HG03097 (cell line): ENCODE data around the gene HPS4.

Source experiments
- ATAC-seq: cut with Tn5 transposase; IDR thresholded peaks from one replicate; pipeline ENCODE4 v1.9.1; 2021; ENCODE audit not compliant: unreplicated experiment, low FRiP score

The HPS4 gene

DNA sequence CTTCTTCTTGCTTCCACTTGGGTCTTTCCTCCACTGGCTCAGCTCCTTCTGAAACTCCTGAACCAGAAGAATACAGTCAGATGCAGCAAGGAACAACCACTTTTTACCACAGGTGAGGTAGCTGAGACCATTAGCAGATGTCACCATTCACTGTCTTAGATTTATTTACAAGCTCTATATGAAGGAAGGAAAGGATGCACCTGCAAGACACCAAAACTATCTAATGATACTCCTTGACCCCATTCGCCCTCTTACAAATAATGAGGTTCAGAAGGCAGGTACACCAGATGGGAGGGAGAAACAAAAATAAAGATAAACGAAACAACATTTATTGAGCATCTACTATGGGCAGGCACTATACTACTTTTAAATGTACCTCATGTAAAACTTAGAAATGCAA lies 18.4 kb upstream of the HPS4 start:
- ATAC-seq: no peak

DNA sequence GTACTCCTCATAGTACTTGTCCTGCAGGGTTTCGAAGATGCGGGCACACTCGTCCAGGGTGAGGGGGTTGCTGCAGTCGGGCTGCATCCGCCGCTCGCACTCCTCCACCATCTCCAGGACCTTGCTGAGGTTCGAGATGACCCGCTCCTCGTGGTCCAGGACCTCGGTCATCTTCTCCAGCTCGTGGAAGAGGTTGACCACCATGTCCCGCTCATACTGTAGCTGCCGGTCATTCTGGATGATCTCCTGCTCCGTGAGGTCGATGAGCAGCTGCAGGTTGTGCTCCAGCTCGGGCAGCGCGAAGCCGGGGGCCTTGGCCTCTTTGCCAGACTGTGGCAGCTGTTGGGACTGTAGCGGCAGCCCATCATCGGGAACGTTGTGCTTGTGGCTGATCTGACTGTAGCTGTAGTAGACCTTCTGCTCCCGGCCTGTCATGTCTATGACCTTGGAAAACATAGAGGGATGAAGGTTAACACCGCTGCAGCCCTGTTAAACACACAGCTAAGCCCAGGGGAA lies 15.7 kb upstream of the HPS4 start:
- no peak for ATAC-seq

DNA sequence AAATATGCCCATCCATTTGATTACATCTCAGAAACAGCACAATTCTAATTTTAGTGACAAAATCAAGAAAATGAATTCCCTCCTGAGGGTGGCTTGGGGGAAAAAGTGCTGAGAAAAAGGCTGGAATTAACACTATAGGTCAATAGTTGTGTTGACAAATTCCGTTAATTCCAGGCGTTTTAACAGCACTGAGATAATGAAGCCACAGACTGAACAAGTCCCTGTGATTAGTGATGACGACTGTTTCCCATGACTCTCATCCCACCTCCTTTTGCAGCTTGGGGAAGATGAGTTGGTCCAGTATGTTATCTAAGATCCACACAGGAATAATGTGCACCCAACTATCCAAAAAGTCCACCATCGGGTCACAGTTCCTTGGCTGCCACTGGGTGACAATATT lies 12.9 kb upstream of the HPS4 start:
- ATAC-seq: no peak

DNA sequence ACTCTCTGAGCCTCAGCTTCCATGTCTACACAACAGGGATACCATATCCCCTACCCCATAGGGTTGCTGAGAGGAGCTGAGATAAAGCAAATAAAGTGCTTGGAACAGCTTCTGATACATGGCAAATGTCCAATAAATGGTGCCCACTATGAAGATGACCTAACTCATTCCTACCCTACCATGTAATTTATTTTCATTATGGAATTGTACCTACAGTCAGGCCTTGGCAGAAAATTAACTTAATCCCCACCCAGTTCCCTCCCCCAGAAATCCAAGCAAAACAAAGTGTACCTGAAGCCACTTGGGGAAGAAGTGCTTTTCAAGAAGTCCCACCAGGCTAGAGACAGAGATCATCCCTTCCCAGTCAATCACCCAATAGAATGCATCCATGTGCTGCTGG lies 10.9 kb upstream of the HPS4 start:
- ATAC-seq: no peak

DNA sequence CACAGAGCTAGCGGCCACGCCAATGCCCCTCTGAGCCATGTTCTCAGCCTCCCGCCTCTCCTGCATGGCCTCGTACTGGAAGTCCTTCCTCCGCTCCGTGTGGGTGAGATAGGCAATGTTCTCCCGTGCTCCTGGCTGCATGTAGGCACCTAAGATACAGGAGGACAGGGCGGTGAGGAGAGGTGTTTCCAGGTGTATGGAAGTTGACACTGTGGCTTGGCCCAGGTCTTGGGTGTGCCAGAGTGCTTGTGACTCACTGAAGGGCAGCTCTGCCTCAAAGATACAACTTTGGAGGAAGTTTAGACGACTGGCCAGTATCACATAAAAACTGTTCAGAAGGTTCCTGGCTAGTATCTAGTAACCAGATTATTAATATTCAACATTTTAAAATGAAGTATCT lies 8.6 kb upstream of the HPS4 start:
- ATAC-seq: no peak

DNA sequence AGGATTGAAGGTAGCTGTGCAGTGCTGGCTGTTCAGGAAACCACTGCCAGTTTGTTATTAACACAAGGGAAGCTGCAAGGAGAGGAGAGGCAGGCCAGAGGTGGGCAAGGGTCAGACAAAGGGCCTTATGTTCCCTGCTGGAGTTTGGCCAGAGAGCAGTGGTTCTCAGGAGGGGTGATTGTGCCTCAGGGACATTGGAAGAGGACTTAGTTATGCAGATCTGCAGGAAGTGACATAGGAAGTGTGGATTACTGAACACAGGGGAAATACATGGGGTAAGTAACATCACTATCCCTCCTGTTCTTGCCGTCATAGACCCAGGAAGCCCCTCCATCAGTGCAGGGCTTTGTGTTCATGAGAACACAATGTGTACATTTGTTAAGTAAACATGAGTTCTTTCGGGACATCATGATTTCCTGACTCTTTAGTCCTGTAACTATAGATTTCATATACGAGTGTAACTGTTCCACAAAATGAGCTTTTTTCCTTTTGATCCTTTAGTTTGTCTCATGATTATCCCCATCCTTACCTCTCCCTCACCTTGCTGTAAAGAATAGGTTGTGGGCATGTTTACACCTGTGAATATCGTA lies 6.0 kb upstream of the HPS4 start:
- ATAC-seq: no peak

DNA sequence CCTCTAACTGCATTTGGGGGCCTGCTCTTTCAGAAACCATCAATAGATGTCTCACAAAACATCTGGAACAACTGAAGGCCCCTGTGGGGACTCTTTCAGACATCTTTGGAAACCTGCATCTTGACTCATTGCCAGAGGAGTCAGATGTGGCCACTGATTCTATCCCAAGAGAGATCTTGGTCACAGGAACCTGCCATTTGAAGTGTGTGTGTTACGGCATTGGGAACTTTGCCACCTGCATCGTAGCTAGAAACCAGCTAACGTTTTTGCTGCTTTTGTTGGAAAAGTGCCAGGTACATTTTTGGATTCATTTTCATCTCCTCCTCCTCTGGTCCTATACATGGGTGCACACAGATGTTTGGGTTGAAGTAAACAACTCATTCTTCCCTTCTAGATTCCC lies 4.4 kb upstream of the HPS4 start:
- ATAC-seq: no peak

DNA sequence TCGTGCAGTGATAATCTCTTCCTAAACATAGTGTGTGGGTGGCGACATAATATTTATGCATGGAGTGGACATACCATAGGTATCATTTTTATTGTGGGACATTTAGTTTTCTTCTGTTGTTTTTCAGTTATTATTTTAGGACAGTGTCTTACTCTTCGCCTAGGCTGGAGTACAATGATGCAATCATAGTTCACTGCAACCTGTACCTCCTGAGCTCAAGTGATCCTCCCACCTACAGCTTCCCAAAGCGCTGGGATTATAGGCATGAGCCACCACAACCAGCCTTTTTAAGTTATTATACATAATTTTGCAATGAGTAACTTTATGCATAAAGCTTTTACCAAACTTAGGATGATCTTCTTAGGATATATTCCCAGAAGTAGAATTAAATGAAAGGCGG lies 2.8 kb upstream of the HPS4 start:
- no peak for ATAC-seq

DNA sequence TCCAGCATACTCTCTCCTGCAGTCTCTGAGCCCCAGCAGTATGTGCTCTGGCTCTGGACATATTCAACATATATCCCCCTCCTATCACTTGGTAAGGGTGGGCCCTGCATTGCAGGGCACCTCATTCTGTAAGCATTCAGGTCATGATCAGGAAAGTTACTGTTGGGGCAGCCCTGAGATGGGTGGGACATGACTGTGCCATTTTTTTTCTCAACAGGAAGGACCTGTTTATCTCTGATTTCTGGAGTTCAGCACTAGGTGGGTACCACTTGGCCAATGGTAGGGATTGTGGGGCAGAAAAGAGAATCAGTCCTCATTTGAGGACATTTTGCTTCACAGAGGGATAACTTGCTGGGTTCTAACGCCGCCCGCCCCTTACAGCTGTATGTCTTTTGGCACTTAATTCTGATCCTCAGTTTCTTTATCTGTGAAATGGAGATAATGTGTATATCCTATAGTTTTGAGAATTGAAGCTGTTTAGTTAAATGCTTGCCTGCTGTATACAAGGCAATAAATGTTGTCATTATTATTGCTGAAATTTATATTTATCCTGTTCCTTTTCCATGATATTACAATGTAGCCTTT lies 2.3 kb upstream of the HPS4 start:
- ATAC-seq: no peak

DNA sequence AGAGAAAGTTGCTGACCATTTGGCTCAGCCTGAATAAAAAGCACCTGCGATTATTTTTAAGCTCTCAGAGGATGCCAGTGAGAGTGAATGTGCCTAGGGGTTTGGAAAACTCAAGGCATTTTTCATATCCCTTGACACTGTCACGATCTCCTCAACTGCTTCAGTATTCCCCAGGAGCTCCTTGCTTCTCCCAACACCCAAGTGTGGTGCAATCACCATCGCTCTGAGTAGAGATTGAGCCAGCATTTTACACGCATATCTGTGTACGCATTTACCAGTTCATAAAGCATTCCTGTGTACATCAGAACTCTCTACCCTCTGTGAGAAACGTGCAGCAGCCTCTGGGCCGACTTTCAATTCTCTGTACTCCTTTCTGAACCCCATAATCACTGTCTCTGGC lies 1.4 kb upstream of the HPS4 start:
- ATAC-seq: no peak

DNA sequence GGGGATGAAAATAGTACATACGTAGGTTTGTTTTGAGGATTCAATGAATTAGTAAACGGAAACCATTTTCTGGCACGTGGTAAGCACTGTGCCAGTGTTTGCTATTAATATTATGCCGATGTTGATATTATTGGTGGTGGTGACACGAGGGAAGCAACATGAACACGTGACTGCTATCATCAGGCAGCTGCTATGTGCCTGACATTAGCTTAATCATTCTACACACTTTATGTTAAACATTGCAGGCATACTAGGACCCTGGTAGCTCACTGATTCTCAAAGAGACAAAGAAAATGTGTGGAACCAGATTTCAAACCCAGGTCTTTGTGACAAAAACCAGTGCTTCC lies 750 bp upstream of the HPS4 start:
- no peak for ATAC-seq

DNA sequence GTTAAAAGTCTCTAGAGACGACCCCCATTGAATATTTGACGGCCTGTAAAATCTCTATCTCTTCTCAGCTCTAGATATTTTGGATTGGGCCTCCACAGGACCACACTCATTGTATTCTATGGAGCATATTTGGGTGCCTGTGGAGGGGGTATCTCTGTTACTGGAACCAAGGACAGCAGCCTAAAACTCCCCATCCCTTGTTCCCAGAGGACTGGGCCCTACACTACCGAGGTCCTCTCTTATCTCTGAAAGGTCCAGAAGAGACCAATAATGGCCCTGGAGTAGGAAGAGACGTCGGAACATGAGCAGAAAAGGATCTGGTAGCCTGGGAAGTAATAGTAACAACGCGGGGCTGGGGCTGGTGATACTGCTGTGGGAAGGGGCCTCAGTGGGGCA lies 542 bp downstream of the HPS4 start:
- ATAC-seq: no peak

DNA sequence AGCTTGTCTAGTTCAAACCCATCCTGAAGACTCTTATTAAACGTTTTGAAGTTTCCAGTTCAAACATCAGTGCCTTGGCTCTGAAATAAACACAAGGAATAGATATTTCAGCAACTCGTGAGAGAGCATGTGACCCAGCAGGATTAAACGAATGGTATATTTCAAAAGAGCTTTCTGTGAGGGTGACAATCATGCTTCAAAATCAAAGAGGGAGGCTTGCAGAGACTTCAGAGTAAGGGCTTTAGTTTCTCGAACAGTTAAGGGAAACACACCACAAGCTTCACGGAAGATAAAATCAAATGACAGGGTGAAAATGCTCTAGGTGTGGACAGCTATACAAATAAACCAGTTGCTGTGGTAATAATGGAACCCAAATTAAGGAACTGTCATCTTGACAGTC lies 1.4 kb downstream of the HPS4 start:
- ATAC-seq: no peak

DNA sequence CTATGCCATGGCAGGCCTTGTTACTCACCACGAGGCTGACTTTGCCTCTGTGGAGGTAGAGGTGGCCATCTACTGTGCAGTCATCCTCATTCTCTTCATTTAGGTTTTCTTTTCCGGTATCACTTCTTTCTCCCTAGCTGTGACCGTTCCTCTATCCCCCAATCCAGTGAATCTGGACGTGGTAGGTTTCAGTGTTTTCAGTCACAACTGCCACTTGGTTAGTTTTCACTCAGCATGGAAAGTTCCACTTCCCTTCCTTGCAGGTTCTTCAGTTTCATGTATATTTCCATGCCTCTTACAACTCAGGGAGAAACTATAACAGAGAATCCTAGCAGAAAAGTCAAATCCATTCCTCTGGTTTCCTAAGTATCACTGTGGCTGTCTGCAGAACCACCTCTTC lies 1.9 kb downstream of the HPS4 start:
- ATAC-seq: no peak

DNA sequence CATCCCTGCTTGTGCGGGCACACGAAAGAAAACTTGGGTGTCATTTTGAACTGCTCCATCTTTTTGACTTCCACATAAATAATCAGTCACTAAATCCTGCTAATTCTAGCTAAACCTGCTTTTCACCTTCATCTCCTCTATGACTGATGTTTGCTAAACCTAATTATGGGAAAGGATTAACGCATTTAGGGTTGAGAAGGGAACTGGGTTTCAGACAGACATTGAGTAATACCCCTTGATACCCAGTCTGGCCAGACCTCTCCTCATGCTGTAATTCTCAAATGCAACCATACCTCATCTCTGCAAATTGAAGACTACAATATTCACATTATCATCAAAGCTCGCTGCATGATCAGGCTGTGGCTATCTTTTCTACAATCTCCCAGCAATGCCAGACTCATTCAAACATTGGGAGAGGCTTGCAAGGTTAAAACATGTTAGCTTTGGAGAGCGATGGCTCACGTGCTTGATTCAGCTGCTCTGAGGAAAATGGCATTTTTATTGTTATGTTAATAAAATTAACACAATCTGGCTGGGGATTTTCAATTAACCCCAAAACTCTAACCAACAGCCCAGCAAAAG lies 2.4 kb downstream of the HPS4 start:
- no peak for ATAC-seq

DNA sequence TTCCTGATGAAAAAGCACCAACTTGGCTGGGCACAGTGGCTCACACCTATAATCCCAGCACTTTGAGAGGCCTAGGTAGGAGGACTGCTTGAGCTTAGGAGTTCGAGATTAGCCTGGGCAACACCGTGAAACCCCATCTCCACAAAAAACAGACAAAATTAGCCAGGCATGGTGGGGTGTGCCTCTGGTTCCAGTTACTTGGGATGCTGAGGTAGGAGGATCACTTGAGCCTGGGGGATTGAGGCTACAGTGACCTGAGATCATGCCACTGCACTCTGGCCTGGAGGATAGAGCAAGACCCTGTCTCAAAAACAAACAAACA lies 3.0 kb downstream of the HPS4 start:
- no peak for ATAC-seq

DNA sequence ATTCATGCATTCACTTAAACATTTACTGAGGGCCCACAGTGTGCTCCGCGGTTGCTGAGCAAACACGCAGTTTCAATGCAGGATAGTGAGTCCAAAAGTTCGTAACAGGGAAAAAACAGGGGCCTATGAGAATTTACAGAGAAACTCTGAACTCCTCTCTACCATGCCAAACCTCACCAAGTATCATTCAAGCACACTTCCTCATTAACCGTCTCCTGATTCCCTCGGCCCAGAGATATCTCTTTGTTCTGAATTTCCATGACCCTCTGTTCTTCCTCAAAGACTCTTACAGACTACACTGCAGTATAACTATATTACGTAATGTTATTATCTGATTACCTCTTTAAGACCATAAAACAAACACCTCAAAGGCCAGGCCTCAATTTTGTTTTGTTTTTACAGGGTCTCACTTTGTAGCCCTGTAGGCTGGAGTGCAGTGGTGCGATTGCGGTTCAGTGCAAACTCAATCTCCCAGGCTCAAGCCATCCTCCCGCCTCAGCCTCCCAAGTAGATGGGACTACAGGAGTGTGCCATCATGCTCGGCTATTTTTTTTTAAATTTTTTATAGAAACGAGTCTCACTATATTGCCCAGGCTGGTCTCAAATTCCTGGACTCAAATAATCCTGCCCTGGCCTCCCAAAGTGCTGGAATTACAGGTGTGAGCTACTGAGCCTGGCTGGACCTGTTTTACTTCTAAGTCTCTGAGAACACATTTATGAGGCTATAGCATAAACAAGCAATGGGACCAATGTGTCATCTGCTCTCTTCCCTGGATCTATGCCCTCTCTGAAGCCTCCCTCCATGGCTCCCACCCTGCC lies 3.6 kb downstream of the HPS4 start:
- ATAC-seq: no peak

DNA sequence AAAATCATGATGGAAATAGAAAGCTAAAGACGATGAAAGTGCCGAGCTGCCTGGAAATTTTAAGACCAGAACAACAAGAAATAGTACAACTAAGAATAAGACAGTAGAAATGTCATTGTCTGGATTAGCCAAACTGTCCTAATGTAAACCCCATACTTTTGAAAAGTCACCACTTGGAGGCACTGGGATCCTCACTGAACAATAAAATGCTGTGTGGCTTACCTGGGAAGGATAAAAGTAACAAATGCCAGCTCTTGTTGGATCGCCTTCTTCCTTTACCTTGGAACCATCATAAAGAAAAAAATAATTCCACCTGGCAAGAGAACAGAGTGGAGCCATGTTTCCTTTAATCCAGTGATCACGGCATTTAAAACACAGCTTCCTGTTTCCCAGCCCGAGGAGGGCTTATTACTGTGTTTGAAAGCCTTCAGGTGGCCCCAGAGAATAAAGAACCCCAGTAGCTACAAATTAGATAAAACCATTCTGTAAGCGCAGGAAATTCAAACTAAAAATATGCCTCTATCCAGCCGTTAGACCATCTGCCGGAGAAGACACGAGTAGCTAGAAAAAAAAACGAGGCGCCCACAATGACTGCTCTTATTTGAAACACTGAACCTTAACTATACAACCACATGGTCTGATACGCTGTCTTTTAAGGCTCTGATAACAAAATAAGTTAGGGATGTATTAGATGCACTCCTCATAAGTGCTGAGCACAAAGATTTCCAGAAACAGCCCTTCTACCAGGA lies 4.4 kb downstream of the HPS4 start:
- no peak for ATAC-seq

DNA sequence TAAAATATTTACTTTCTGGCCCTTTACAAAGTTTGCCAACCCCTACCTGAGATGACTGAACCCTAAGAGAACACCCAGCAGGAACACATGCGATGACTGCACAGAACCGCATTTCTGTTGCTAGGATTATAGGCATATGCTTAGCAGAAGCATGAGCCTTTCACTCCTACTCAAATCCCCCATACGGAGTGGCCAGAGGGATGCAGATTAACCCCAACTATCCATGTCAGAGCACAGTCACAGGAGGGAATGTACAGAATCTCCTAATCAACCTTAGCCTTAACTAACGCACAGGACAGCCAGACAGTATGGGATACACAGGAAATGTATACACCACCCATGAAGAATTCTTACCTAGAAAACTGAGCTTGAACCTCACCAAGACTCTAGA lies 6.2 kb downstream of the HPS4 start:
- ATAC-seq: no peak

DNA sequence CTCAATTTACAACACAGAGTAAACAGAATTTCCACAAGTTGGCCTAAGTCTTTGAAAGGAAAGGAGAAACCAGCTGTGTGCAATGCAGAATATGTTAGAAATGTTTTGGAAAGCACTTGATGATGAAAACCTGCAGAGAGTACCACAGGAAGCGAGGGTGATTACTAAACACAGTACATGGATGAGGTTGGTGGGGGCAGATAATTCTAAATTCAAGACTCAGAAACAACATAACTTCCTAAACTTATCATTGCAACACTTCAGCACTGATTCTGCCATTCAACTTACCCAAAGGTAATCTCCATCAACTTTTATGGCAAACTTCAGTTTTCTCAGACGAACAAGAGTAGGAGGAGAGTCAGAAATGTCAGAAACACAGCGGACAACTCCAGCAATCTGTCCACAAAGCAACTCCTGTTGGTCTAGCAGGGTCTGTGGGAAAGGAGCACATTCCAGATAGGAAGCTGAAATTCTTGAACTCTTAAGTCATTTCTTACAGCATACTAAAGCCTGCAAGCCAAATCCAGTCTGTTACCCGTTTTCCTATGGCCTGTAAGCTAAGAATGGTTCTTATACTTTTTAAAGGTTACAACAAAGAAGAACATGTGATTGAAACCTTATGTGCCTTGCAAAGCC lies 6.8 kb downstream of the HPS4 start:
- no peak for ATAC-seq

DNA sequence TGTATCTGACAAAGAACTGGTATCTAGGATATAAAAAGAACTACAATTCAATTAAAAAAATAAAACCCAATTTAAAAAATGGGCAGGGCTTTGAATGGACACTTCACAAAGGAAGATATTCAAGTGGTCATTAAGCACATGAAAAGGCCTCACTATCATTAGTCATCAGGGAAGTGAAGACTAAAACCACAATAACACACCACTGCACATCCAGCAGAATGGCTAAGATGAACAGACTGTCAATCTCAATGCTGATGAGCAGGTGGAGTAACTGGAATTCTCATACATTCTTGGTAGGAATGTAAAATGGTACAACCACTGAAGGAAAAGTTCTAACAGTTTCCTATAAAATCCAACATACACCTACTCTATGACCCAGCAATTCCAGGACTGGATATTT lies 8.9 kb downstream of the HPS4 start:
- ATAC-seq: no peak
